Measurements from ENCODE around the gene CCSER1. TPM values are rescaled to one million over a fixed set of nuclear protein-coding genes. Genes with fewer than 3 reads are reported as not detected.
A peak's percentile ranks its signal among the peaks of the same experiment; 100 is the strongest.

CCSER1 gene
- total and polyA plus RNA-seq, 2 of the 8 experiments (the other 6 are each of a cell fraction or from before 2014, with no cell fraction given), result 0.26 to 0.84 TPM

GRCh38 chr4:91147067-91147466 lies 1019.9 kb downstream of the CCSER1 start:
- WGBS, 2 experiments (ENCODE audit: extremely low coverage in 1 of 2, insufficient coverage in 1 of 2, insufficient read length in 1 of 2, insufficient replicate concordance in 2 of 2, low coverage in 1 of 2, low lambda C conversion rate in 2 of 2, missing lambda C conversion rate in 1 of 2), result 89% methylated on average over 5 of the region's 6 CpGs; no CpG with 5 or more reads in 1 of the 2 experiments

More at GRCh38 chr4:91147067-91147466, 1019.9 kb downstream of the CCSER1 start:
- Histone ChIP-seq H3K14ac (ENCODE audit: insufficient read length) (no peak overlapping the region), H3K23ac (ENCODE audit: insufficient read length) (no peak overlapping the region), H2BK20ac (ENCODE audit: low read length) (no peak overlapping the region), H2AK5ac (ENCODE audit: low read depth, low read length) (no peak overlapping the region), H2BK120ac (replicated peaks; ENCODE audit: low read depth, low read length) (no peak overlapping the region), H3K9me3 (ENCODE audit: insufficient read depth in 2 of 2, low read depth in 1 of 2, low read length in 1 of 2) (no peaks in the 10 kb centered on the region), H3K4me3 (ENCODE audit: extremely low read depth in 1 of 4, insufficient read depth in 2 of 4, low read depth in 3 of 4, low read length in 4 of 4) (no peak overlapping the region), H3K4me2 (ENCODE audit: insufficient read depth in 1 of 2, low read depth in 2 of 2, low read length in 2 of 2) (no peak overlapping the region), H3K27me3 (replicated peaks in 1 of 4; ENCODE audit: control insufficient read depth in 3 of 4, extremely low read depth in 1 of 4, insufficient read depth in 3 of 4, low read length in 3 of 4) (no peaks in the 10 kb centered on the region), H4K20me1 (replicated peaks in 1 of 2; ENCODE audit: control insufficient read depth in 1 of 2, insufficient read depth in 2 of 2, low read length in 2 of 2) (no peaks in the 10 kb centered on the region), H4K5ac (ENCODE audit: insufficient read length, low read depth, low read length) (no peak overlapping the region), H2BK5ac (ENCODE audit: low read depth, low read length) (no peak overlapping the region), H2AFZ (ENCODE audit: low read length) (peak overlapping the region; percentile 55; the same call in 1 of the 2 replicates), H3K23me2 (ENCODE audit: low read depth, low read length) (no peaks in the 10 kb centered on the region), H2BK15ac (ENCODE audit: low read length) (no peak overlapping the region), H3K27ac (ENCODE audit: low read depth, low read length) (no peak overlapping the region), H3K79me1 (ENCODE audit: low read depth, low read length) (no peaks in the 10 kb centered on the region), H2BK12ac (ENCODE audit: low read depth, low read length) (no peak overlapping the region), H3K4me1 (replicated peaks in 1 of 4; ENCODE audit: control insufficient read depth in 3 of 4, insufficient read depth in 4 of 4, low read length in 3 of 4) (0 out of 7 replicates have a peak, but pooled peaks cover 0 to 3% (median 0%) of the 10 kb centered on the region in 4 experiments), H3K18ac (ENCODE audit: extremely low read depth, low read length) (no peak overlapping the region), H4K8ac (ENCODE audit: extremely low read depth, insufficient read depth, low read length) (peak overlapping the region; percentile 45; the same call in 1 of the 2 replicates), H3K79me2 (ENCODE audit: control insufficient read depth in 1 of 2, insufficient read depth in 2 of 2, low read length in 2 of 2) (no peaks in the 10 kb centered on the region), H3K36me3 (ENCODE audit: control insufficient read depth in 2 of 4, insufficient read depth in 4 of 4, low read length in 3 of 4) (no peaks in the 10 kb centered on the region), H3K4ac (replicated peaks; ENCODE audit: insufficient read length, low read depth, low read length) (no peak overlapping the region), H3K56ac (replicated peaks; ENCODE audit: insufficient read length, low read depth, low read length) (no peak overlapping the region), H4K91ac (replicated peaks; ENCODE audit: insufficient read length, low read length) (no peak overlapping the region), H3K9ac (replicated peaks in 1 of 4; ENCODE audit: extremely low read depth in 1 of 4, low read depth in 3 of 4, low read length in 3 of 4) (no peak overlapping the region)
- TF ChIP-seq TBP (IDR thresholded peaks at IDR 0.05; ENCODE audit: low read depth, low read length) (no peak), POLR2AphosphoS5 (IDR thresholded peaks at IDR 0.05; ENCODE audit: low read depth, low read length) (no peak), CHD1 (IDR thresholded peaks at IDR 0.05; ENCODE audit: low read depth, low read length) (no peak), PHF8 (conservative IDR thresholded peaks at IDR 0.05; ENCODE audit: low read depth, low read length) (no peak), SP2 (IDR thresholded peaks at IDR 0.05; ENCODE audit: low read length) (no peak), NRF1 (IDR thresholded peaks at IDR 0.05; ENCODE audit: low read depth, low read length) (no peak), E2F6 (IDR thresholded peaks at IDR 0.05) (no peak), MAX (IDR thresholded peaks at IDR 0.05) (no peak), EP300 (IDR thresholded peaks at IDR 0.05; ENCODE audit: borderline replicate concordance in 1 of 2, low read depth in 2 of 2, low read length in 2 of 2) (no peak), JUN (IDR thresholded peaks at IDR 0.05; ENCODE audit: low read depth, low read length) (no peak), SRF (IDR thresholded peaks at IDR 0.05; ENCODE audit: low read depth, low read length) (no peak), SP4 (IDR thresholded peaks at IDR 0.05; ENCODE audit: low read length) (no peak), ASH2L (IDR thresholded peaks at IDR 0.05; ENCODE audit: low read length) (no peak), CREB1 (IDR thresholded peaks at IDR 0.05) (no peak)
- POLR2A ChIA-PET (ENCODE audit: partially characterized antibody), result interaction anchor here (0.6 kb wide), 1 partner anchor 15 kb away, joined by 3 read pairs; no protein-coding TSS in a partner anchor
- no peak for DNase-seq (ENCODE audit: low read depth in 1 of 2, low spot score in 2 of 2)
- CTCF ChIA-PET (ENCODE audit: partially characterized antibody), result interaction anchor here (0.8 kb wide), 1 partner anchor 33 kb away, joined by 3 read pairs; no protein-coding TSS in a partner anchor
- no peak for FAIRE-seq
